HUES48 (cell line): ENCODE data around the gene COG5.

Experiments
- H3K27ac ChIP-seq: one replicate; pipeline ENCODE4 v1.7.0; 2013; ENCODE audit warnings: low read depth, low read length, inconsistent platforms
- H3K27me3 ChIP-seq: 2 replicates; pipeline ENCODE4 v1.6.1; 2013; ENCODE audit warnings: mild to moderate bottlenecking, low read length; ENCODE audit not compliant: control insufficient read depth, insufficient read depth
- H3K36me3 ChIP-seq: 2 replicates; pipeline ENCODE4 v1.6.1; 2013; ENCODE audit warnings: low read length; ENCODE audit not compliant: control insufficient read depth, insufficient read depth
- H3K4me1 ChIP-seq: 2 replicates; pipeline ENCODE4 v1.6.1; 2013; ENCODE audit warnings: mild to moderate bottlenecking, low read length; ENCODE audit not compliant: control insufficient read depth, insufficient read depth
- H3K4me3 ChIP-seq: 2 replicates; pipeline ENCODE4 v1.5.1; 2013; ENCODE audit warnings: mild to moderate bottlenecking, low read depth, low read length
- H3K9ac ChIP-seq: 2 replicates; pipeline ENCODE4 v1.6.1; 2013; ENCODE audit warnings: mild to moderate bottlenecking, low read depth, low read length, moderate library complexity
- H3K9me3 ChIP-seq: 2 replicates; pipeline ENCODE4 v1.6.1; 2013; ENCODE audit warnings: low read length; ENCODE audit not compliant: control insufficient read depth, insufficient read depth

COG5 gene

GRCh38 chr7:107338080-107338479 lies 225.6 kb downstream of the COG5 start:
- Histone ChIP-seq H3K36me3 (no peaks in the 10 kb centered on the region), H3K9ac (no peak overlapping the region), H3K27me3 (no peaks in the 10 kb centered on the region), H3K4me3 (no peak overlapping the region), H3K4me1 (peaks cover 6% of the 10 kb centered on the region), H3K9me3 (no peaks in the 10 kb centered on the region), H3K27ac (no peak overlapping the region)

GRCh38 chr7:107332488-107333269 lies 231.0 kb downstream of the COG5 start:
- Histone ChIP-seq H3K36me3 (no peaks in the 10 kb centered on the region), H3K9me3 (no peaks in the 10 kb centered on the region), H3K27ac (no peak overlapping the region), H3K4me3 (no peak overlapping the region), H3K4me1 (no peaks in the 10 kb centered on the region), H3K9ac (no peak overlapping the region), H3K27me3 (no peaks in the 10 kb centered on the region)

GRCh38 chr7:107330478-107330877 lies 233.2 kb downstream of the COG5 start:
- H3K27ac ChIP-seq = no peak overlapping the region
- no peaks in the 10 kb centered on the region for H3K9me3 ChIP-seq
- H3K36me3 ChIP-seq = no peaks in the 10 kb centered on the region
- H3K27me3 ChIP-seq = no peaks in the 10 kb centered on the region
- no peak overlapping the region for H3K4me3 ChIP-seq
- no peak overlapping the region for H3K9ac ChIP-seq
- no peaks in the 10 kb centered on the region for H3K4me1 ChIP-seq

DNA sequence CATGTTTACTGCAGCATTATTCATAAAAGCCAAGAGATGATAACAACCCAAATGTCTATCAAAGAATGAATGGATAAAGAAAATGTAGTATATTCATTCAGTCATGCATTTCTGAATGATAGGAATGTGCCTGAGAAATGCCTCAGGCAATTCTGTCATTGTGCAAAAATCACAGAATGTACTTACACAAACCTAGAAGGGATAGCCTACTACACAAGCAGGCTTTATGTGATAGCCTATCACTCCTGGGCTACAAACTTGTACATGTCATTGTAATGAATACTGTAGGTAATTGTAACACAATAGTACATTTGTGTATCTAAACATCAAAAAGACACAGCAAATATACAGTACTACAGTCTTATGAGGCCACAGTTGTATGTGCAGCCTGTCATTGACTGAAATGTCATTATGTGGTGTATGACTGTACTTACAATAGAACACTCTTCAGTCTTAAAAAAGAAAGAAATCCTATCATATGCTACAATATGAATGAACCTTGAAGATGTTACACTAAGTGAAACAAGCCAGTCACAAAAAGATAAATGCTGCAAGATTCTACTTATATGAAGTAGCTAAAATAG lies 235.6 kb downstream of the COG5 start:
- H3K9me3 ChIP-seq = no peaks in the 10 kb centered on the region
- no peak overlapping the region for H3K27ac ChIP-seq
- H3K4me3 ChIP-seq = no peak overlapping the region
- no peak overlapping the region for H3K9ac ChIP-seq
- 0 out of 2 replicates have a peak, but pooled peaks cover 3% of the 10 kb centered on the region for H3K36me3 ChIP-seq
- no peaks in the 10 kb centered on the region for H3K4me1 ChIP-seq
- H3K27me3 ChIP-seq = no peaks in the 10 kb centered on the region

- Histone ChIP-seq H3K36me3 (0 out of 2 replicates have a peak, but pooled peaks cover 3% of the 10 kb centered on the region), H3K4me3 (no peak overlapping the region), H3K4me1 (peaks cover 5% of the 10 kb centered on the region; the same call in 1 of the 2 replicates), H3K9ac (no peak overlapping the region), H3K27me3 (no peaks in the 10 kb centered on the region), H3K27ac (no peak overlapping the region), H3K9me3 (no peaks in the 10 kb centered on the region)
These were observed 237.7 kb downstream of the COG5 start for GRCh38 chr7:107326061-107326460.

GRCh38 chr7:107322015-107322414 lies 241.7 kb downstream of the COG5 start:
- Histone ChIP-seq H3K9ac (no peak overlapping the region), H3K9me3 (no peaks in the 10 kb centered on the region), H3K36me3 (0 out of 2 replicates have a peak, but pooled peaks cover 3% of the 10 kb centered on the region), H3K27me3 (no peaks in the 10 kb centered on the region), H3K4me3 (no peak overlapping the region), H3K4me1 (peaks cover 5% of the 10 kb centered on the region; the same call in 1 of the 2 replicates), H3K27ac (no peak overlapping the region)

- no peaks in the 10 kb centered on the region for H3K27me3 ChIP-seq
- peaks cover 5% of the 10 kb centered on the region; the same call in 1 of the 2 replicates for H3K4me1 ChIP-seq
- no peaks in the 10 kb centered on the region for H3K9me3 ChIP-seq
- H3K36me3 ChIP-seq = 0 out of 2 replicates have a peak, but pooled peaks cover 3% of the 10 kb centered on the region
- H3K9ac ChIP-seq = no peak overlapping the region
- H3K27ac ChIP-seq = no peak overlapping the region
- no peak overlapping the region for H3K4me3 ChIP-seq
These were observed 242.1 kb downstream of the COG5 start for GRCh38 chr7:107321611-107322010.

DNA sequence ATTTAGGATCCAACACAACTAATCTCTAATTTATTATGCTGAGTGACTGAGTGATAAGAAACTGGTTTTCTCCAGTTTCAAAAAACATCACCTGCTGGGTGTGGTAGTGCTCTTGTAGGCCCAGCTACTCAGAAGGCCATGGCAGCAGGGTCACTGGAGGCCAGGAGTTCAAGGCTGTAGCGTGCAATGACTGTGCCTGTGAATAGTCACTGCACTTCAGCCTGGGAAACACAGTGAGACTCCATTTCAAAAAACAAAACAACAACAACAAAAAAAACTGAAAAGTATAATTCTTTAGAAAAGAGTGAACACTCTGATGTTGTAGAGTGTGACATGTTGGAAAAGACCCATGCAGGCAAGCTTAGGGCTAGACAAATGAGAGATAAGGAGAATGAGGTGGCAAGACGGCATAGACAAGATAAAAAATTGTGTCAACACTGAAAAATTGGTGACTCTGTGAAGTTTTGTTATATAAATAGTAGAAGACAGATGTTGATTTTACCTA lies 243.9 kb downstream of the COG5 start:
- Histone ChIP-seq H3K4me1 (peaks cover 5% of the 10 kb centered on the region; the same call in 1 of the 2 replicates), H3K9ac (no peak overlapping the region), H3K4me3 (no peak overlapping the region), H3K36me3 (0 out of 2 replicates have a peak, but pooled peaks cover 3% of the 10 kb centered on the region), H3K9me3 (no peaks in the 10 kb centered on the region), H3K27ac (no peak overlapping the region), H3K27me3 (no peaks in the 10 kb centered on the region)

DNA sequence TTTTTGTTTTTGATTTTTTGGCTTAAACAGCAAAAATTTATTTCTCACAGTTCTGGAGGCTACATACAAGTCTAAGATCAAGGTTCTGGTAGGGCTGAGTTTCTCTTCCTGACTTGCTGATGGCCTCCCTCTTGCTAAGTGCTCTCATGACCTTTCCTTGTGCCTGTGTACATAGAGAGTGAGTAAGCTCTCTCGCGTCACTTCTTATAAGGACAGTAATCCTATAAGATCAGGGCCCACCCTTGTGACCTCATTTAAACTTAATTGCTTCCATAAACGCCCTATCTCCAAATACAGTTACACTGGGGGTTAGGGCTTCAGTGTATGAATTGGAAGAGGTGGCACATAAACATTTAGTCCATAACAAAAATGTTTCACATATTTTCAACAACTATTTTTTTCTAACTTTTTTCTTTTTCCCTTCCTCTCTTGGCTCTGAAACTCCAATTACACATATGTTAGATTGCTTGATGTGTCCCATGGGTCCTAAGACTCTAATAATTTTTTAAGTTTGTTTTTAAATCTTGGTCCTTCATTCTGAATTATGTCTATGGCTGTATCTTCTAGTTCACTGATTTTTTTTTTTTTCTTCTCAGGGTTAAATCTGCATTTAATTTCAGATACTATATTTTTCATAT lies 245.1 kb downstream of the COG5 start:
- no peaks in the 10 kb centered on the region for H3K9me3 ChIP-seq
- no peak overlapping the region for H3K4me3 ChIP-seq
- peaks cover 5% of the 10 kb centered on the region; the same call in 1 of the 2 replicates for H3K4me1 ChIP-seq
- no peaks in the 10 kb centered on the region for H3K27me3 ChIP-seq
- H3K9ac ChIP-seq = no peak overlapping the region
- no peak overlapping the region for H3K27ac ChIP-seq
- H3K36me3 ChIP-seq = no peaks in the 10 kb centered on the region

GRCh38 chr7:107315716-107316220 lies 248.0 kb downstream of the COG5 start:
- Histone ChIP-seq H3K4me1 (no peaks in the 10 kb centered on the region), H3K27me3 (no peaks in the 10 kb centered on the region), H3K4me3 (no peak overlapping the region), H3K27ac (no peak overlapping the region), H3K36me3 (no peaks in the 10 kb centered on the region), H3K9me3 (no peaks in the 10 kb centered on the region), H3K9ac (no peak overlapping the region)
